Measurements from ENCODE around the gene MGAT4B. TPM values are rescaled to one million over a fixed set of nuclear protein-coding genes. Genes with fewer than 3 reads are reported as not detected.

The MGAT4B gene
- 57.0 TPM for total RNA-seq (2013)
- 100 to 1,000 TPM in 1 of 3 donors, 10 to 100 TPM in 2; 12.4 to 151 (median 14.3) TPM for polyA plus RNA-seq
- 70.8 and 85.9 TPM in 2 replicates for polyA minus RNA-seq
- 32.0 to 140 (median 56.5) reads per million in 11 experiments for total RNA-seq

DNA sequence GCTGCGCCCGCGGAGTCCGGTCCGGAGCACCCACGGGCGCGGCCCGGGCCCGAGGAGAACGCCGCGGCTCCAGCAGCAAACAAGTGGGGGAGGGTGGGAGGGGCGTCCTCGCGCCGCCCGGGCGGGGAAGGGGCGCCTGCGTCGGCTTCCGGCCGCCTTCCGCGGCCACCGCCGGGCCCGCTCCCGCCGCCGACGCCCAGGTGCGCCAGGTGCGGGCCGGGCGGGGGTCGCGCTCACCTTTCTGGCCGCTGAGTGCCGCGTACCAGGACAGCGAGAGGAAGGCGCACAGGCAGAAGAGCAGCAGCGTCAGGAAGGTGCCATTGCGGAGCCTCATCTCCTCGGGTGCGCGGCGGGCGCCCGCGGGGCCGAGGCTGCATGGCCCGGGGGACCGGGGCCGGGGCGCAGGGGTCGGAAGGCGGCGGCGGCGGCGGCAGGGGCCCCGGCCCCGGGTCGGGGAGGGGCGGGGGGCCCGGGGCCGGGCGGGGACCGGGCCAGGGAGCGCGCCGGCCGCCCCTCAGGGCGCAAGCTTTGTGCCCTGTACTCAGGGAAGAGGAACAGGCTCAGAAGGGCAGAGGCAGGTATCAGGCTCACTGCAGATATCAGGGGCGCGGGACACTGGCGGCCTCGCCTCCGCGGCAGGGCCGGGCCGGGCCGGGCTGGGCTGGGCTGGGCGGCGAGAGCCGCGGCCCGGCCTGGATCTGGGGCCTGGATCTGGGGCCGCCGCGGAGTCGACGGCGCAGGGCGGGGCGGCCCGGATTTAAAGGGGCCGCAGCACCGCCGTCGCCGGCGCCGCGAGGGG, at the start of gene MGAT4B:
Gene MGAT4B (minus strand): TSS at position 617 of the 799 bp plus-strand sequence. CDS start 283 bp downstream, at position 334.
- Histone ChIP-seq H3K4me1 (ENCODE audit: control insufficient read depth in 1 of 2, insufficient read depth in 2 of 2, low read length in 2 of 2) (peaks cover 41 to 60% of the 10 kb centered on the region in 2 donors), H2AFZ (ENCODE audit: insufficient read depth, low read depth, low read length, poor library complexity, severe bottlenecking) (peak within 1 kb of the TSS; percentile 68), H4K20me1 (ENCODE audit: insufficient read depth, low read length) (peaks cover 44% of the 10 kb centered on the region), H3K79me2 (ENCODE audit: insufficient read depth, low read length) (peaks cover 45% of the 10 kb centered on the region), H3K27me3 (ENCODE audit: control insufficient read depth in 2 of 2, insufficient read depth in 2 of 2, low read length in 2 of 2) (no peaks in the 10 kb centered on the region), H3K4me3 (replicated peaks in 1 of 3; ENCODE audit: low read depth in 2 of 3, low read length in 3 of 3) (peak within 1 kb of the TSS; percentile 56 to 80 (median 59)), H3K36me3 (replicated peaks in 1 of 2; ENCODE audit: control insufficient read depth in 1 of 2, insufficient read depth in 2 of 2, low read length in 2 of 2) (no peaks in the 10 kb centered on the region), H3K4me2 (replicated peaks; ENCODE audit: extremely low read depth, low read length, poor library complexity, severe bottlenecking) (peak within 1 kb of the TSS; percentile 87), H3K27ac (ENCODE audit: low read depth in 1 of 2, low read length in 2 of 2) (peak within 1 kb of the TSS; percentile 56 to 77), H3K9me3 (replicated peaks in 1 of 2; ENCODE audit: control insufficient read depth in 1 of 2, insufficient read depth in 1 of 2, low read length in 2 of 2) (no peaks in the 10 kb centered on the region), H3K9ac (ENCODE audit: insufficient read depth, low read length, poor library complexity, severe bottlenecking) (peak within 1 kb of the TSS; percentile 80)
- intact Hi-C loops (cut with micrococcal nuclease): loop anchor here in 1 of 2 donors (2.0 kb wide), 1 partner anchor 14 kb away; the partner anchor contains the start of gene SQSTM1
- Mint-ChIP-seq H3K27me3 (ENCODE audit: low read depth in 3 of 3) (peaks cover 0 to 2% (median 0%) of the 10 kb centered on the region in 3 donors), H3K9me3 (peaks cover 0 to 4% (median 0%) of the 10 kb centered on the region in 7 donors), H3K36me3 (peaks cover 7% of the 10 kb centered on the region in 2 donors), H3K27ac (peak within 1 kb of the TSS in 6 of 7 donors; percentile 53 to 83 (median 77)), H3K4me1 (peaks cover 36% of the 10 kb centered on the region), H3K4me3 (peak within 1 kb of the TSS; percentile 85 to 88)
- DNase-seq: peak in 2 of 3 donors; percentile 44 to 50
- TF ChIP-seq, protein P1, sequence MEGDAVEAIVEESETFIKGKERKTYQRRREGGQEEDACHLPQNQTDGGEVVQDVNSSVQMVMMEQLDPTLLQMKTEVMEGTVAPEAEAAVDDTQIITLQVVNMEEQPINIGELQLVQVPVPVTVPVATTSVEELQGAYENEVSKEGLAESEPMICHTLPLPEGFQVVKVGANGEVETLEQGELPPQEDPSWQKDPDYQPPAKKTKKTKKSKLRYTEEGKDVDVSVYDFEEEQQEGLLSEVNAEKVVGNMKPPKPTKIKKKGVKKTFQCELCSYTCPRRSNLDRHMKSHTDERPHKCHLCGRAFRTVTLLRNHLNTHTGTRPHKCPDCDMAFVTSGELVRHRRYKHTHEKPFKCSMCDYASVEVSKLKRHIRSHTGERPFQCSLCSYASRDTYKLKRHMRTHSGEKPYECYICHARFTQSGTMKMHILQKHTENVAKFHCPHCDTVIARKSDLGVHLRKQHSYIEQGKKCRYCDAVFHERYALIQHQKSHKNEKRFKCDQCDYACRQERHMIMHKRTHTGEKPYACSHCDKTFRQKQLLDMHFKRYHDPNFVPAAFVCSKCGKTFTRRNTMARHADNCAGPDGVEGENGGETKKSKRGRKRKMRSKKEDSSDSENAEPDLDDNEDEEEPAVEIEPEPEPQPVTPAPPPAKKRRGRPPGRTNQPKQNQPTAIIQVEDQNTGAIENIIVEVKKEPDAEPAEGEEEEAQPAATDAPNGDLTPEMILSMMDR (IDR thresholded peaks at IDR 0.05): no peak
- under 1% methylated on average over 96 of the region's 108 CpGs for WGBS (ENCODE audit: insufficient coverage)

DNA sequence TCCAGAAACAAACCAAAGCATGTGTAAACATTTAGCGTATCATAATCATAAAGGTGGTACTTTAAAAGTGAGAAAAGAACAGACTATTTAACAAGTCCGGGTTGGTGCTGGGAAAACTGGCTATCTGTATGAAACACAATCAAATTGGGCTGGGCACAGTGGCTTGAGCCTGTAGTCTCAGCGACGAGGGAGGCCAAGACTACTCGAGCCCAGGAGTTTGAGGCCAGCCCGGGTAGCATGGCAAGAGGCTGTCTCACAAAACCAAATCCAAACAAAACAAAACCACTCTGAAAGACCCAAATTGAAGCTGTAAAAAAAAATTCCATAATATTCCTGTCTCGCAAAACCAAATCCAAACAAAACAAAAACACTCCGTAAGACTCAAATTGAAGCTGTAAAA, 47.7 kb upstream of the MGAT4B start:
- Histone ChIP-seq H3K9me3 (replicated peaks in 1 of 2; ENCODE audit: control insufficient read depth in 1 of 2, insufficient read depth in 1 of 2, low read length in 2 of 2) (no peaks in the 10 kb centered on the region), H3K79me2 (ENCODE audit: insufficient read depth, low read length) (no peaks in the 10 kb centered on the region), H3K27me3 (ENCODE audit: control insufficient read depth in 2 of 2, insufficient read depth in 2 of 2, low read length in 2 of 2) (no peaks in the 10 kb centered on the region), H3K27ac (ENCODE audit: low read depth in 1 of 2, low read length in 2 of 2) (no peak overlapping the region), H3K9ac (ENCODE audit: insufficient read depth, low read length, poor library complexity, severe bottlenecking) (no peak overlapping the region), H3K4me3 (replicated peaks in 1 of 3; ENCODE audit: low read depth in 2 of 3, low read length in 3 of 3) (no peak overlapping the region), H3K4me1 (ENCODE audit: control insufficient read depth in 1 of 2, insufficient read depth in 2 of 2, low read length in 2 of 2) (peaks cover 18 to 30% of the 10 kb centered on the region in 2 donors), H4K20me1 (ENCODE audit: insufficient read depth, low read length) (no peaks in the 10 kb centered on the region), H3K4me2 (replicated peaks; ENCODE audit: extremely low read depth, low read length, poor library complexity, severe bottlenecking) (no peak overlapping the region), H2AFZ (ENCODE audit: insufficient read depth, low read depth, low read length, poor library complexity, severe bottlenecking) (no peak overlapping the region), H3K36me3 (replicated peaks in 1 of 2; ENCODE audit: control insufficient read depth in 1 of 2, insufficient read depth in 2 of 2, low read length in 2 of 2) (peaks cover 11 to 19% of the 10 kb centered on the region in 2 donors)
- no peak for DNase-seq
- intact Hi-C loops (cut with micrococcal nuclease): no loop called here
- no peak overlapping the region for H3K27ac Mint-ChIP-seq
- peaks cover 0 to 2% (median 0%) of the 10 kb centered on the region in 3 donors for H3K27me3 Mint-ChIP-seq (ENCODE audit: low read depth in 3 of 3)
- H3K36me3 Mint-ChIP-seq: peaks cover 6 to 8% of the 10 kb centered on the region in 2 donors
- TF ChIP-seq, protein P1 (IDR thresholded peaks at IDR 0.05): no peak
- 100% methylated on average over 4 of the region's 8 CpGs for WGBS (ENCODE audit: insufficient coverage)
- peaks cover 25% of the 10 kb centered on the region for H3K4me1 Mint-ChIP-seq
- H3K4me3 Mint-ChIP-seq: no peak overlapping the region
- H3K9me3 Mint-ChIP-seq: peaks cover 0 to 1% (median 0%) of the 10 kb centered on the region in 7 donors
